Embryonic facial prominence (tissue), 1 donor: ENCODE results near the gene MOV10L1.
A peak's percentile ranks its signal among the peaks of the same experiment; 100 is the strongest.

Experiments used
- DNase-seq: peaks from one replicate; pipeline ENCODE4 v3.0.0-alpha.2; 2016; ENCODE audit errors: extremely low spot score

Gene MOV10L1

DNA sequence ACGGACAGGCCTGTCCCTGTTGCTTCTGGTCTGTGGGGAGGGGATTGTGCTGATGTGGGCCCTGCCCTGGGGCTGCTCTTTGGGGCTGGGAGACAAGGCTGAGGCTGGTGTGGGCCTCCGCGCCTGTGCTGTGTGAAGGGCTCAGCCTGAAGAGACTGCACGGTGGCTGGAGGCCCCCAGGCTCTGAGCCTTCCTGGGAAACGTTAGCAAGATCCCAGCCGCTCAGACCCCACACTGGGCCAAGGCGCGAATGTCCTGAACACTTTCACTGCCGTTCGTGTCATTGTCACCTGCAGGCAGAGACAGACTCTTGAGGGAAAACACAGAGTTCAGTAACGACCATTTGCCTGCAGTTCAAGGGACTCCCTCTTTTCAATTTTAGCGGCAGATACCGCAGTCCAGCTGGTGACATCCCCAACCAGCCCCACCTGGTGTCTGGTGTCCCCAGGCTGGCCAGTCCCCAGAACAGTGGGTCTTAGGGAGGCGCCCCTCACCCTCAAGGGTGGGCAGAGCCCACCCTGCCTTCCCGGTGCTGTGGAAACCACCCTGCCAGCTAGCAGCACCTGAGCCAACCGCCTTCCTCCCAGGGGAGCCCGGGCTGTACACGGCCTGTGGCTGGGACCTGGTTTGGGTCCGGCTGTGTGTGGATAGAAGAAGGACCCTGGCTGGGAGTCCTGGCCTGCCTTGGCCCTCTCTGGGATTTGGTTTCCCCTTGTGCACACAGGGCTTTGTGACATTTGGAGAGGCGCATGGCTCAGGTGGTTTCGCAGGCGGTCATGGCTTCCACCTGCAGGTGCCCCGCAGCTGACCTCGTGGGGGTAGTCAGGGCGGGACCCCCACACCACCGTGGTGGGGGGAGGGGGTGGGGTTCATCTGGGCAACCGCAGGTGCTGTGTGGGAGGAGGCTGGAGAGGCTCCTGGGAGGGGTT lies 86.4 kb downstream of the MOV10L1 start:
- DNase-seq = no peak

DNA sequence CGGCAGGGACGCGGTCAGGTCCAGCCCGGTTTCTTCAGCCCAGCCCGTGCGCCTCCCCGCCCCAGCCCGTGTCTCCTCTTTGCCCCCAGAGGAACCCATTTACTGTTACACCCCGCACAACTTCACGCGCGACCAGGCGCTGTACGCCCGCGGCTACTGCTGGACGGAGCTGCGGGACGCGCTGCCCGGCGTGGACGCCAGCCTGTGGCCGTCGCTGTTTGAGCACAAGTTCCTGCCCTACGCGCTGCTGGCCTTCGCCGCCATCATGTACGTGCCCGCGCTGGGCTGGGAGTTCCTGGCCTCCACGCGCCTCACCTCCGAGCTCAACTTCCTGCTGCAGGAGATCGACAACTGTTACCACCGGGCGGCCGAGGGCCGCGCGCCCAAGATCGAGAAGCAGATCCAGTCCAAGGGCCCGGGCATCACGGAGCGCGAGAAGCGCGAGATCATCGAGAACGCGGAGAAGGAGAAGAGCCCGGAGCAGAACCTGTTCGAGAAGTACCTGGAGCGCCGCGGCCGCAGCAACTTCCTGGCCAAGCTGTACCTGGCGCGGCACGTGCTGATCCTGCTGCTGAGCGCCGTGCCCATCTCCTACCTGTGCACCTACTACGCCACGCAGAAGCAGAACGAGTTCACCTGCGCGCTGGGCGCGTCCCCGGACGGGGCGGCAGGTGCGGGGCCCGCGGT lies 87.2 kb downstream of the MOV10L1 start:
- no peak for DNase-seq

DNA sequence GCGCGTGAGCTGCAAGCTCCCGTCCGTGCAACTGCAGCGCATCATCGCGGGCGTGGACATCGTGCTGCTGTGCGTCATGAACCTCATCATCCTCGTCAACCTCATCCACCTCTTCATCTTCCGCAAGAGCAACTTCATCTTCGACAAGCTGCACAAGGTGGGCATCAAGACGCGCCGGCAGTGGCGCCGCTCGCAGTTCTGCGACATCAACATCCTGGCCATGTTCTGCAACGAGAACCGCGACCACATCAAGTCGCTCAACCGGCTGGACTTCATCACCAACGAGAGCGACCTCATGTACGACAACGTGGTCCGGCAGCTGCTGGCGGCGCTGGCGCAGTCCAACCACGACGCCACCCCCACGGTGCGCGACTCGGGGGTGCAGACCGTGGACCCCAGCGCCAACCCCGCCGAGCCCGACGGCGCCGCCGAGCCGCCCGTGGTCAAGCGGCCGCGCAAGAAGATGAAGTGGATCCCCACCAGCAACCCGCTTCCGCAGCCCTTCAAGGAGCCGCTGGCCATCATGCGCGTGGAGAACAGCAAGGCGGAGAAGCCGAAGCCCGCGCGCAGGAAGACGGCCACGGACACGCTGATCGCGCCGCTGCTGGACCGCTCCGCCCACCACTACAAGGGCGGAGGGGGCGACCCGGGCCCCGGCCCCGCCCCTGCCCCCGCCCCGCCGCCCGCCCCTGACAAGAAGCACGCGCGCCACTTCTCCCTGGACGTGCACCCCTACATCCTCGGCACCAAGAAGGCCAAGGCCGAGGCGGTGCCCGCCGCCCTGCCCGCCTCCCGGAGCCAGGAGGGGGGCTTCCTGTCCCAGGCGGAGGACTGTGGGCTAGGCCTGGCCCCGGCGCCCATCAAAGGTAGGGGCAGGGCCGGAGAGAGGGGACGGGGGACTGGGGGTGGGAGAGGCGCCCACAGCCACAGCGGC lies 88.0 kb downstream of the MOV10L1 start:
- no peak for DNase-seq

DNA sequence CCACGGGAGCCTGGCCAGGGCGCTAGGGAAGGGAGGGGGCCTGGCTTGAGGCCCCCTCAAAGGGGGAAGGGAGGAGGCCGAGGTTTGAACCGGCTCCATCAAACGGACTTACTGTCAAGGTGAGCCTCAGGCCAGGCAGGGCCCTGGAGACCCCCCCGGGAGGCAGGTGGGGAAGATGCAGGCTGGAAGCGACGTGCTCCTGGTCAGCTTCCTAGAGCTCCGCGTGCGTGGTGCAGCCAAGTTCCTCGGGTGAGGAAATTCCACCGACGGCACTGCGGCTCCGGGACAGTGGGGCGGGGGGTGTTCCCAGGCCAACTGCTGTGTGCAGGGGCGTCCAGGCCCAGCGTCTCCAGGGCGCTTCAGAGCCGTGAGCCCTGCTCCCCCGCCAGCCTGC lies 88.7 kb downstream of the MOV10L1 start:
- no peak for DNase-seq

DNA sequence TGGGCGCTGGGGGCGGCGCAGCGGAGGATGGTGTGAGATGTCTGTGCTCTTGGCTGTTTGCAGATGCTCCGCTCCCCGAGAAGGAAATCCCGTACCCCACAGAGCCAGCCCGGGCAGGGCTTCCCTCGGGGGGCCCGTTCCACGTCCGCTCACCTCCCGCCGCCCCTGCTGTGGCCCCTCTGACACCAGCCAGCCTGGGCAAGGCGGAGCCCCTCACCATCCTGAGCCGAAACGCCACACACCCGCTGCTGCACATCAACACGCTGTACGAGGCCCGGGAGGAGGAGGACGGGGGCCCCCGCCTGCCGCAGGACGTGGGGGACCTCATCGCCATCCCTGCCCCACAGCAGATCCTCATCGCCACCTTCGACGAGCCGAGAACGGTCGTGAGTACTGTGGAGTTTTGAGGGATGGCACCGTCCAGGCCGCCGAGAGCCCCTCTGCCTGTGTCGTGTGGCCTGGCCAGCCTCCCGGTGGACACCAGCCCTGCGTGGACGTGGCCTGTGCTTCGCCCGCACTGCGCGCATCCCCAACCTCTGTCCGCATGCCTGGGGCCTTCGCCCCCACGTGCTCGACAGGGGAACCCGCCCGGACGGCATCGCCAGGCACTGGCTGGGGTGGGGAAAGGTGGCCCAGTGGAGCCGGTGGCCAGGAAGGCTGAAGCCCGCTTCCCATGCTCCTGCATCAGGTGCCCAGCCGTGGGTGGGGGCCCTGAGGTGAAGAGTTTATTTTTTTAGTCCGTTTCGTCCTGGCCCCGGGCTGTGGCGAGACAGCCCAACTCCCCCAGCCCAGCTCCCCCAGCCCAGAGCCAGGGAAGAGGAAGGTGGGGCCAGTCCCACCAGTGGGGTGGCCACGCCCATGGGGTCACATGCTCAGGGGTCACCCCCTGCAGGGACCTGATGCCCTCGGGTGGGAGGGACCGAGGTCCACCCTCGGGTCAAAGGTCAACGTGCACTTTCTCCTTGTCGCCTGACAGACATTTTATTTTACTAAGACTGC lies 89.4 kb downstream of the MOV10L1 start:
- no peak for DNase-seq

DNA sequence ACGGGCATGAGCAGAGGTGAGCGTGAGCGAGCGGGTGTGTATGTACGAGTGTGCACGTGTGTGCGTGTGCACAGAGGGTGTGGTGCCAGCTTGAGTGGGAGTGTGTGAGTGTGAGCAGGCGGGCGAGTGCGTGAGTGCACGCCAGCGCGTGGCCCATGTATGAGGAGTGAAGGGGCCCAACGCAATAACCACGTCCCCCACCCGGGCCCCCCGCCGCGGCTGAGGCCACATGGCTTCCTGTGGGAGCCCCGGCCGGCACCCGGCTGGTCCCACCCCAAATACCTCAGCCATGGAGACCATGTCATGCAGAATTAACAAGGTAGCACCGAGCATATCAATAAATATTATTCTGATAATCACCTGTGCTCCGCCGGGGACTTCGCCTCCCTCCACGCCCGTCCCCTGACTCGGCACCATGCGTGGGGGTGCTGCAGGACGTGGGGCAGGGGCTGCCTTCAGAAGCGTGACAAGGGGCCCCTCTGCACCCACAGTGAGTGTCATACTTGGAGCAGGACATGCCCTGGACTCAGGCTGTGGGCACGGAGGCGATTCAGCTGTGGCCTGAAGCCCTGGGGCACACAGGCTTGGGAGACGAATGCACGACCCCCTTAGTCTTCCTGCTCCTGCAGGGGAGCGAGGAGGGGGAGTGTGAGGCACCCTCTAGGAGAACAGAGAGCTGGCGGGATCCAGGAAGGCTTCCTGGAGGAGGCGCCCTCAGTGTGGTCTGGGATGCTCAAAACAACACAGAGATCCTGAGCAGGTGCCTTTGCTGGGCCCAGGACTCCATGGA lies 90.3 kb downstream of the MOV10L1 start:
- DNase-seq = no peak

DNA sequence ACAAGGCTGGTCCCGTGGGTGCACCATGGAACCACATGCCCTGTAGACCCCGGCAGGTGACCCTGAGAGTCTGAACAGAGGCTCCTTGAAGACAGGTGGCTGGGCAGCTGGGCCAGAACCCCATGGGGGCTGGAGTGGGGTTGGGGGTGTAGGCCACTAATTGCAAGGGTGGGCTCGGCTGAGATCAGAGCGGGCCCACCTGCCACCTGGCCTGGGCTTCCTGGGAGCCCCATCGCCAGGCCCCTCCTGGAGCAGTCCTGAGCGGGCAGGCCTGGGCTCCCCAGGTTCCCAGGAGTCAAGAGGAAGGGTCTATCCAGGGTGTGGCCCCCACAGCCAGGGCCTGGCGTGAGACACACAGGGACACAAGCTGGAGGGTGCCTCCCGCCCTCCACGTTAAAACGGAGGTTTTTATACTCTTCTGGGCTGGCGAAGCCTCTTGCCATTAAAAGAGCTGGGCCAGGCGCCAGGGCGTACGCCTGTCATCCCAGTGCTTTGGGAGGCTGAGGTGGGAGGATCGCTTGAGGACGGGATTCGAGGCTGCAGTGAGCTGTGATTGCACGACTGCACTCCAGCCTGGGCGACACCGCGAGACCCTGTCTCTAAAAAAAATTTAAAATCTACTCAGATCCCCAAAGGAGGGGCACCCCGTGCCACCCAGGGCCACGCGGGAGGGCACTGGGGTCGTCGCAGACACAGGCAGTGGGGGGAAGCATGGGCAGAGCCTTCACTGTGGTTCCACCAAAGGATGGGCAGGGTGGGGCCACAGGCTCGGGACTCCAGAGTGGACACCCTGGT lies 91.1 kb downstream of the MOV10L1 start:
- no peak for DNase-seq

DNA sequence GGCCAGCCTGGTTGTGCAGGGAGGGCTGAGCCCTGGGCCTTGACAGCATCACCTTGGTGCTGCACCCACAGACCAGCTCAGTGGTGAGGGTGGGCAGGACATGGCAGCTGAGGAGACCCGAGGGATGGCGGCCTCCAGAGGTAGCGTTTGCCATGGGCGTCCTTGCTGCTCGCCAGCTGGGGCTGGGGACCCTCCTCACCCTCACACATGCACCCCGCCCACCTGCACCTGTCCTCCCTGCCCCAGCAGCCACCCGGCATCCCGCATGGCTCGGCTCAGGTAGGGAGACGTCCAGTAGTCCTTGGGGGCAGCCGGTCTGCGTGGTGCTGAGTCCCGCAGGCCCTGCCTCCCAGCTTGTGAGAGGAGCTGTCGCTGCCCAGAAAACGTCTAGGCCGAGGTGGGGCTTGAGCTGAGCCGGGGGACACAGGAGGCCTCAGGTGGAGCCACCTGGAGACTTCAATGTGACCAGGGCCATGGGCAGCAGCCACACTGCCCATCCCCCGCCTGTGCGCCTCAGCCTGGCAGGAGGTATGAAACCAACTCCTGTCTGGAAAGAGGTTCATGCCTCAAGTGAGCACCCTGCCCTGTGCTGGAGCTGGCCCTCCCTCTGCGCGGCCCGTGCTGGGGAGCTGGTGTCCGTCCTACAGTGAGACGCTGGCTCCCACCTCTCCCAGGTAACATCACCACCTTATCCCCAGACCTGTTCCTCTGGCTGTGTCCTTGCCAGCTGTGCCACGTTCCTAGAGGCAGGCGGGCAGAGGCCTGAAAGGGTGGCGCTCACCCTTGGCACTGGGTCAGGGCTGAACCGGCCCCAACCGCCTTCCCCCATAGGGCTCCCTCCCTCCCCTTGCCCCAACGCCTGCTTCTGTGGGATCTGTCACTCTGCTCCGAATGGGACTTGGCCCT lies 92.6 kb downstream of the MOV10L1 start:
- DNase-seq = no peak

DNA sequence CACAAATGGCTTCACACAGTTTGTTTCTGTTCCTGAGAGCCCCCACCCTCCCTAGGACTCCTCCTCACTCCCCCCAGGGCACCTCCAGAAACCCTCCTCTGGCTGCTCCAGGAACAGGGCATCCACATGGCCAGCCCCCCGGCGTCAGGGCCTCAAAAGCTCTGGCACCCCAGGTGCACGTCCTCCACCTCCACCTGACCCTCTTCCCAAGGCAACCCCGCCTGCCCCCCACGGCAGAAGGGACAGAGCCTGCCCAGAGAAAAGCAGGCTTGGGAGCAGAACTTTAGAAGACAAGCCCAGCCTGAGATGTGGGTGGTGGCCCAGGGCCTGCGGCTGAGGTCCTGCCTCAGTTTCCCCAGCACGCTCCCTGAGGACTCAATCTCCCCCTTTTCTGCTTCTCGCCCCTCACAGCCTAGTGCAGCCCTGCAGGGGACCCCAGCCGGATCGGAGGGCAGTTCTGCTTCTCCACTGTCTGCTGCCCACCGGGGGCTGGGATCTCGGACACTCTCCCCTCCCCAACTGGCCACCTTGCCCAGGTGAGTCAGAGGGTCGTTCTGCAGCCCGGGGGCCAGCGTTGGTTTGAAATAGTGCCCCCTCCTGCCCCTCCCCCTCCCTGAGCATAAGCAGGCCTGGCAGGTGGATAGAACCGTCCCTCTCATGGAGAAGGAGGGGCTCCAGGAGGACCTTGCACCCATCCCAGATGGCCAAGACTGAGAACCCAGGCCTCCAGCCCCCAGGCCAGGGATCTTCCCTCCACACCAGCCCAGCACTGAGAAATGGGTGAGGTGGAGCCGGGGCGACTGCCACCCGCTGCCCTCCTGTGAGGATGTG lies 93.5 kb downstream of the MOV10L1 start:
- no peak for DNase-seq

DNA sequence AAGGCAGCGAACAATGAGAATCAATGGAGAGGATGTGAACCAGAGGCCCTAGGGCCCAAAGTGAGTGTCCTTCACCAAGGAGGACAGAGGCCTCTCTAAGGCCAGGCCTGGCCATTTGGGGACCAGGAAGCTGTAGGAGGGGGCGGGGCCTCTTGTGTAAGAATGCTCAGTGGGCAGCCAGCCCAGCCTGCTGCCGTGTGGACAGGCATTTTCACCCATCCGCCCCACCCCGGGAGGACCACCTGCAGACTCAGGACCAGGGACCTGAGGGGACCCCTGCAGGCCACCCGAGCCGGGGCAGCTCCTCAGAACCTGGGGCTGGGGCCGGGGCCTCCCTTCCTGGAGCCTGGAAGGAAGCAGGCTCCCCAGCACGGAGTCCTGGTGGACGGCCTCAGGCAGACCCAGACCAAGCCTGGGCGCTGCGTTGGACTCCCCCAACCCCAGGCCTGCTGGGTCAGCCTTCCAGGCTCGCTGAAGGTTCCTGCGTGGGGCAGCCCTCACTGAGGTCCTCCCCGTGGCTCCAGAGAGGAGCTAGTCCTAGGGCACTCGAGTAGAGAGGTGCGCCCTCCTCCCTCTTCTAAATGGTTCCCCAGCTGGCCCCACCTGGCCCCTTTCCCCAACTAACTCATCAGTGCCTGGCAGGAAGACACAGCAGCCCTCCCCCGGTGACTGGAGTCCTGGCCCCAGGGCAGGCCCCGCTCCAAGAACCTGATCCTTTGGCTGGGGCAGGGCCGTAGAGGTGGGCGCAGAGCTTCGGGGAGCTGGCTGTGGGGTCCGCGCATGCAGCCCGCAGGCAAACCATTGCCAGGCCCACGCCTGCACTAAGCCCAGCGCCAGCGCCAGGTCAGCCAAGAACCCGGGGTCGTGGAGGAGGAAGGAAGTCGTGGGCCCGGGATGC lies 94.4 kb downstream of the MOV10L1 start:
- no peak for DNase-seq

DNA sequence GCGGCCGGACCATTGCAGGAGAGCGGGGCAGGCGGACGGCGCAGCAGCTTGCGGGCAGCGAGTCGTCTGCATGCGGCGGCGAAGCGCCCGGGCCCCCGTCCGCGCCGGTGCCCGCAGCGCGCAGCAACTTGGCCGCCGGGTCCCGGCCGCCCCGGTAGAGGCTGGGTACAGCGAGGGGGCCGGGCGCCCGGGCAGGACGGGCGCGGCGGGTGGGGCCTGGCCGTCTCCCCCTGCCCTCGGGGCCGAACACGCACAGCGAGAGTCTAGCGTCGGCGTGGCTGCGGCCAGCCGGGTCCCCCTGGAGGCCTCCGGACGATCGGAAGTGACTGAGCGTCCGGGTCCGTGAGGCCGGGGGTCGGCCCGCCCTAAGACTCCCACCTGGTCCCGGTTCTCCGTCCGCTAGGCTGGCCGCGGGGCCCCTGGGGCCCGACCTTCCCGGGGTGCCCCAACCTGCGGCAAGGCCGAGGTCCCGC lies 95.1 kb downstream of the MOV10L1 start:
- no peak for DNase-seq

DNA sequence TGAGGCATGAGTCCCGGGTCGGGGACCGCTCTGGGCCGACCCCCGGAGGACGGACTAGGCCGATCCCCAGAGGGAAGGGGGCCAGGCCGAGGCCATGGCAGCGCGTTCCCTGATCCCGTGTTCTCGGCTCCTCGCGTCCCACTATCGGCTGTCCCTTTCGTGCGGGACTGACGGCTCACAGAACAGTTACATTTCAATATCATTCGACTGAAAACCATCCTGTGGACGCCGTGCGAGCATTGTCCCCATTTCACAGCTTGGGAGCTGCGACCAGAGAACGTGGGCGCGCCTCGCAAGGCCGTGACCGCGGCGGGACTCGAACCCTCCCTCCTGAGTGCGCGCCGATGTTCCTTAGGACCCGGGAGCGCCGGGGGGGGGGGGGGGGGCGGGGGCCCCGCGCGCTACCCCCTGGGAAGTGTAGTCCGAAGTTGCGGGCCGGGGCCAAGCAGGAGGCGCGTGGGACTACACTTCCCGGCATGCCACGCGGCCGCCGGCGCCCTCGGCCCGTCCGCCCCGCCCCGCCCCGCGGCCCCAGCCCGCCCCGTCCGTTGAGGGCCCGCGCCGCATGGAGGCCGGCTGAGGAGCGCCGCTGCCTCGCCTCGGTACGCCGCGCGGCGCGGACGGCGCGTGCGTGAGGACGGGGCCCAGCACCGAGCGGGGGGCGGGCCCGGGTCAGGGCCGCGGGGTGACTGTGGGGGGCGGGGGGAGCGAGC lies 95.7 kb downstream of the MOV10L1 start, which contains the start of gene TRABD:
TRABD (plus strand) TSS at position 539 of the 713 bp plus-strand sequence. CDS start 7,148 bp downstream, outside the sequence.
- peak; percentile 85 for DNase-seq

DNA sequence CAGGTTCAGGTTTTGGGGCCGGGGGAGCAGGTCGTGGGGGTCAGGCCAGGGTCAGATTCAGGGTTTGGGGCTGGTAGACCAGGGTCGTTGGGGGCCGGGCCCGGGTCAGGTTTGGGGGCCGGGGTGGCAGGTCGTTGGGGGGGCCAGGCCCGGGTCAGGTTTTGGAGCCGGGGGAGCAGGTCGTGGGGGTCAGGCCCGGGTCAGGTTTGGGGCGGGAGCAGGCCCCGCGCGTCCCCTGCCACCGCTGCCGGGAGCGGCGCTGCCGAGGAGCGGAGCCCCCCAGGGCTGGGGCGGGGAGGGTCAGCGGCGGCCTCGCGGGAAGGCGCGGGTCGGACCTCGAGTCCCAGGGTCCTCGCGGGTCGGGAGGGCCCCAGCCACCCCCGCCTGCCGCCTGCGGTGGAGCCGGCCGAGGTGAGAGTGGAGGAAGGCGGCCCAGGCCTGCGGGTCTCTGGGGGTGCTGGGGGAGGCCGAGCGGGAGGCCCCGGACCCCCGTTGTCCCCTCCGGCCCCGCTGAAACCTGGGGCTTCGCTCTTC lies 96.4 kb downstream of the MOV10L1 start:
- DNase-seq = no peak

DNA sequence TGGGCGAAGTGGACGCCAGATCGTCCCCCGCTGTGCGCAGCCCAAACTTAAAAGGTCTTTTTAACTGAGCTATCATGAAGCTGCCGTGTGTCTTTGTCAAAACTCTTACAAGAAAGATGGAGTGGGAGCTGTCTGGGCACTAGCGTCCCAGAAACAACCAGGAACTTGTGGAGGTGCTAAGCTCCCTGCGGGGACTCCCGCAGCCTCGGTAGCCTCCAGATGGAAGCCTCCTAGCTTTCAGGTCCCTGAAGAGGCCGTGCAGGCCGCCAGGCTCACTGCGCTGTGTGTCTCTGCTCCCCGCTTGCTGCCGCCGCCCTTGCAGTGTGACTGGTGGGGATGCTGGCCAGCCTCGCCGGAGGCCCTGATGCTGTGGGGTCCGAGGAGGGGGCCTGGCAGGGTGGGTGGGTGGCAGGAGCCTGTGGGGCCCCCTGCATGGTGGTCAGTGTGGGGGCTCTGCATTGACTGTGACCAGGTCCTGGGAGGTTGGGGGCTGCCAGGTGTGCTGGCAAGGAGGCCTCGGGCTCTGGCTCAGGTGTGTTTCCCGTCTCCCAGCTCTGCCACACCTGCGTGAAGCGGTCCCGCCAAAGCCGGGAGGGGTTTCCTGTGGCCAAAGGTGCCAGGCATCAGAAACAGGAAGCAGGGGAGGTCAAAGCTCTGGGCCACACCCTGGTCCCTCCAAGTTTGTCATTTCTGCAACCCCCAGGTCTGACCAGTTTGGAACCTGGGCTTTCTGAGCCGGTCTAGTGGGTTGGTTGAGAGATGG lies 97.1 kb downstream of the MOV10L1 start:
- no peak for DNase-seq
